ENCODE data around the gene UTP15.

The UTP15 gene

GRCh38 chr5:73565139-73565968 is at the start of gene UTP15, which contains the start of gene ANKRA2:
Gene UTP15, plus strand, starts transcription at chr5:73565743. Its CDS starts 1,602 bp downstream, at chr5:73567345.
Gene ANKRA2, minus strand, starts transcription at chr5:73565639. Its CDS starts 2,758 bp downstream, at chr5:73562881.
- DNase-seq (ENCODE audit: low read depth in 2 of 2), result peak; percentile 97 to 99

- peak; percentile 19 to 52 for DNase-seq (ENCODE audit: low read depth in 2 of 2)
Observed at GRCh38 chr5:73519531-73520283, 45.8 kb upstream of the UTP15 start.

GRCh38 chr5:73522989-73523388 is 42.6 kb upstream of the UTP15 start:
- DNase-seq (ENCODE audit: low read depth in 2 of 2), result no peak

- DNase-seq (ENCODE audit: low read depth in 2 of 2), result no peak
Observed at GRCh38 chr5:73523861-73524260, 41.7 kb upstream of the UTP15 start.

- no peak for DNase-seq (ENCODE audit: low read depth in 2 of 2)
Observed at GRCh38 chr5:73525606-73526203, 39.8 kb upstream of the UTP15 start.

GRCh38 chr5:73528248-73528647 is 37.3 kb upstream of the UTP15 start:
- no peak for DNase-seq (ENCODE audit: low read depth in 2 of 2)

- no peak for DNase-seq (ENCODE audit: low read depth in 2 of 2)
Observed at GRCh38 chr5:73529081-73529480, 36.5 kb upstream of the UTP15 start.

- DNase-seq (ENCODE audit: low read depth in 2 of 2), result no peak
Observed at GRCh38 chr5:73531356-73531755, 34.2 kb upstream of the UTP15 start.

- no peak for DNase-seq (ENCODE audit: low read depth in 2 of 2)
Observed at GRCh38 chr5:73532195-73532594, 33.3 kb upstream of the UTP15 start.

- no peak for DNase-seq (ENCODE audit: low read depth in 2 of 2)
Observed at GRCh38 chr5:73534011-73534644, 31.4 kb upstream of the UTP15 start.

GRCh38 chr5:73534971-73535370 is 30.6 kb upstream of the UTP15 start:
- no peak for DNase-seq (ENCODE audit: low read depth in 2 of 2)

- no peak for DNase-seq (ENCODE audit: low read depth in 2 of 2)
Observed at GRCh38 chr5:73539730-73540129, 25.8 kb upstream of the UTP15 start.

- no peak for DNase-seq (ENCODE audit: low read depth in 2 of 2)
Observed at GRCh38 chr5:73540192-73540591, 25.4 kb upstream of the UTP15 start.

- DNase-seq (ENCODE audit: low read depth in 2 of 2), result no peak
Observed at GRCh38 chr5:73542020-73542419, 23.5 kb upstream of the UTP15 start.

GRCh38 chr5:73544429-73545402 is 20.8 kb upstream of the UTP15 start:
- DNase-seq (ENCODE audit: low read depth in 2 of 2), result no peak

GRCh38 chr5:73545403-73545779 is 20.2 kb upstream of the UTP15 start:
- no peak for DNase-seq (ENCODE audit: low read depth in 2 of 2)

GRCh38 chr5:73550016-73550415 is 15.5 kb upstream of the UTP15 start:
- no peak for DNase-seq (ENCODE audit: low read depth in 2 of 2)

GRCh38 chr5:73552642-73553041 is 12.9 kb upstream of the UTP15 start:
- no peak for DNase-seq (ENCODE audit: low read depth in 2 of 2)

- no peak for DNase-seq (ENCODE audit: low read depth in 2 of 2)
Observed at GRCh38 chr5:73558950-73559349, 6.6 kb upstream of the UTP15 start.

GRCh38 chr5:73564018-73564417 is 1.5 kb upstream of the UTP15 start:
- no peak for DNase-seq (ENCODE audit: low read depth in 2 of 2)

GRCh38 chr5:73564675-73565074 is 868 bp upstream of the UTP15 start:
- DNase-seq (ENCODE audit: low read depth in 2 of 2), result no peak

All from stimulated activated CD4-positive, alpha-beta T cell treated with anti-CD3 and anti-CD28 coated beads, Interleukin-1b, Interleukin-23, amount 100 ng/mL, for 4 hours (primary cell).